K562 (cell line): ENCODE data around the gene MICAL2. TPM values are rescaled to one million over a fixed set of nuclear protein-coding genes. Genes with fewer than 3 reads are reported as not detected.

Experiments used
- BHLHE40 ChIP-seq: IDR thresholded peaks from 2 replicates; pipeline ENCODE4 v1.6.1; 2011; ENCODE audit warnings: low read length, improper control_type of control experiment
- CEBPG ChIP-seq, 3 experiments: fragments of 200-800 bp in 1 of 3; sonication (Bioruptor generic) in 1 of 3; sonication (generic) in 1 of 3; formaldehyde crosslinking in 1 of 3; IDR thresholded peaks in 2 of 3; conservative IDR thresholded peaks in 1 of 3; 2 replicates each; pipeline versions ENCODE4 v1.6.1 to v1.8.0; 2016 to 2022; ENCODE audit warnings: missing compliant biosample characterization in 2 of 3, missing genetic modification characterization in 2 of 3, mild to moderate bottlenecking in 1 of 3, missing genetic modification reagents in 1 of 3
- ELF4 ChIP-seq: fragments of 450-650 bp; formaldehyde crosslinking; IDR thresholded peaks from 2 replicates; pipeline ENCODE4 v1.4.0; 2022; ENCODE audit warnings: missing genetic modification characterization
- ESRRA ChIP-seq: fragments of 450-650 bp; IDR thresholded peaks from 2 replicates; pipeline ENCODE4 v1.6.1; 2014; ENCODE audit warnings: low read depth, mild to moderate bottlenecking, moderate library complexity, borderline replicate concordance
- JUND ChIP-seq, 2 experiments: IDR thresholded peaks; 2 replicates in 1 of 2; 3 replicates in 1 of 2; pipeline ENCODE4 v1.6.1; 2011; ENCODE audit warnings: borderline replicate concordance in 2 of 2, low read depth in 2 of 2, low read length in 2 of 2, improper control_type of control experiment in 1 of 2, missing biosample characterization in 1 of 2, missing genetic modification characterization in 1 of 2, missing genetic modification reagents in 1 of 2
- KHSRP ChIP-seq: fragments of 450-650 bp; IDR thresholded peaks from 2 replicates; pipeline ENCODE4 v1.6.1; 2017
- MTA2 ChIP-seq: fragments of 450-650 bp; IDR thresholded peaks from 2 replicates; pipeline ENCODE4 v1.6.1; 2016; ENCODE audit warnings: low read depth
- NCOA1 ChIP-seq: fragments of 450-650 bp; IDR thresholded peaks from 2 replicates; pipeline ENCODE4 v1.6.1; 2016; ENCODE audit warnings: low read depth
- NR1H2 ChIP-seq: sonication (generic); formaldehyde crosslinking; IDR thresholded peaks from 2 replicates; pipeline ENCODE4 v1.4.0; 2020; ENCODE audit warnings: mild to moderate bottlenecking, missing genetic modification reagents
- RNF219 ChIP-seq: fragments of 250-450 bp; sonication (Bioruptor Pico); IDR thresholded peaks from 2 replicates; pipeline ENCODE4 v1.5.0; 2022; ENCODE audit warnings: mild to moderate bottlenecking
- TRIM24 ChIP-seq, 2 experiments: fragments of 450-650 bp; IDR thresholded peaks; 2 replicates each; pipeline ENCODE4 v1.6.1; 2016
- XRCC4 ChIP-seq: IDR thresholded peaks from one replicate; pipeline ENCODE4 v1.6.1; 2011; ENCODE audit not compliant: insufficient read depth, insufficient read length; ENCODE audit errors: extremely low read depth
- YY1 ChIP-seq, 3 experiments: IDR thresholded peaks; 2 replicates each; pipeline ENCODE4 v1.6.1; 2011; ENCODE audit warnings: low read length in 2 of 3, mild to moderate bottlenecking in 2 of 3, moderate library complexity in 2 of 3, borderline replicate concordance in 1 of 3, control low read depth in 1 of 3, low read depth in 1 of 3; ENCODE audit not compliant: insufficient read depth in 3 of 3, insufficient replicate concordance in 2 of 3, control insufficient read depth in 1 of 3, insufficient read length in 1 of 3; ENCODE audit errors: extremely low read depth in 1 of 3
- ZFP36 ChIP-seq: fragments of 150-350 bp; IDR thresholded peaks from 2 replicates; pipeline ENCODE4 v1.6.1; 2018; ENCODE audit warnings: low read length, low read depth; ENCODE audit not compliant: partially characterized antibody
- ZKSCAN1 ChIP-seq: fragments of 150-350 bp; IDR thresholded peaks from 2 replicates; pipeline ENCODE4 v1.6.1; 2016; ENCODE audit warnings: low read depth, low read length
- ZNF24 ChIP-seq: fragments of 450-650 bp; IDR thresholded peaks from 2 replicates; pipeline ENCODE4 v1.6.1; 2016
- ZNF511 ChIP-seq: sonication (generic); formaldehyde crosslinking; IDR thresholded peaks from 2 replicates; pipeline ENCODE4 v1.8.0; 2022; ENCODE audit warnings: mild to moderate bottlenecking, missing genetic modification reagents
- polyA plus RNA-seq, 8 experiments: library from polyadenylated mRNA; depleted of rRNA in 4 of 8; stranded (reverse) in 5 of 8; unstranded in 3 of 8; fragments of >200 nt; fragmentation: Nextera tagmentation in 2 of 8; fragmentation: Illumina TruSeq in 1 of 8; extraction: Ambion mirVana in 2 of 8; extraction: Trizol in 1 of 8; gene quantifications; 2 replicates each; pipeline versions ENCODE4 v1.2.1 to v1.2.3, GENCODE V29; 2011 to 2014; ENCODE audit warnings: inconsistent platforms in 1 of 8, missing spikeins in 1 of 8
- total RNA-seq, 7 experiments: library from RNA; depleted of rRNA in 6 of 7; stranded (reverse); fragments of >200 nt in 6 of 7; fragmentation: Illumina TruSeq in 2 of 7; extraction: Trizol in 2 of 7; gene quantifications; 2 replicates each; pipeline versions ENCODE4 v1.2.1 to v1.2.3, GENCODE V29; 2011 to 2021; ENCODE audit warnings: low replicate concordance in 1 of 7
- TF ChIP-seq, protein P1 (sequence below), 3 experiments: fragments of 200-800 bp in 1 of 3; fragments of 250-450 bp in 1 of 3; fragments of 450-650 bp in 1 of 3; sonication (Bioruptor Pico) in 1 of 3; sonication (Bioruptor generic) in 1 of 3; formaldehyde crosslinking in 1 of 3; IDR thresholded peaks; 2 replicates each; pipeline versions ENCODE4 v1.6.1 to v1.8.0; 2016 to 2022; ENCODE audit warnings: mild to moderate bottlenecking in 2 of 3, missing genetic modification characterization in 2 of 3, missing compliant biosample characterization in 1 of 3, moderate library complexity in 1 of 3
- TF ChIP-seq, protein P2 (sequence below): sonication (generic); formaldehyde crosslinking; IDR thresholded peaks from 2 replicates; pipeline ENCODE4 v1.8.1; 2023; ENCODE audit warnings: mild to moderate bottlenecking, missing genetic modification reagents, moderate library complexity

Gene MICAL2
- total and polyA plus RNA-seq, 9 of the 15 experiments (the other 6 are each of a cell fraction or from before 2014, with no cell fraction given), result 4.7 to 64.2 (median 33.6) TPM

GRCh38 chr11:12126344-12127019 is 16.1 kb downstream of the MICAL2 start (continued):
- TF ChIP-seq YY1 (IDR thresholded peaks at IDR 0.05; ENCODE audit: borderline replicate concordance in 1 of 3, control insufficient read depth in 1 of 3, extremely low read depth in 1 of 3, insufficient read depth in 3 of 3, insufficient read length in 1 of 3, insufficient replicate concordance in 2 of 3, low read depth in 1 of 3, low read length in 2 of 3), result no peak
- 0 out of 2 replicates have a peak, but pooled peaks have one; percentile 21 for TF ChIP-seq ELF4 (CRISPR knock-in tag)
- no peak for TF ChIP-seq NCOA1
- TF ChIP-seq, protein P1, sequence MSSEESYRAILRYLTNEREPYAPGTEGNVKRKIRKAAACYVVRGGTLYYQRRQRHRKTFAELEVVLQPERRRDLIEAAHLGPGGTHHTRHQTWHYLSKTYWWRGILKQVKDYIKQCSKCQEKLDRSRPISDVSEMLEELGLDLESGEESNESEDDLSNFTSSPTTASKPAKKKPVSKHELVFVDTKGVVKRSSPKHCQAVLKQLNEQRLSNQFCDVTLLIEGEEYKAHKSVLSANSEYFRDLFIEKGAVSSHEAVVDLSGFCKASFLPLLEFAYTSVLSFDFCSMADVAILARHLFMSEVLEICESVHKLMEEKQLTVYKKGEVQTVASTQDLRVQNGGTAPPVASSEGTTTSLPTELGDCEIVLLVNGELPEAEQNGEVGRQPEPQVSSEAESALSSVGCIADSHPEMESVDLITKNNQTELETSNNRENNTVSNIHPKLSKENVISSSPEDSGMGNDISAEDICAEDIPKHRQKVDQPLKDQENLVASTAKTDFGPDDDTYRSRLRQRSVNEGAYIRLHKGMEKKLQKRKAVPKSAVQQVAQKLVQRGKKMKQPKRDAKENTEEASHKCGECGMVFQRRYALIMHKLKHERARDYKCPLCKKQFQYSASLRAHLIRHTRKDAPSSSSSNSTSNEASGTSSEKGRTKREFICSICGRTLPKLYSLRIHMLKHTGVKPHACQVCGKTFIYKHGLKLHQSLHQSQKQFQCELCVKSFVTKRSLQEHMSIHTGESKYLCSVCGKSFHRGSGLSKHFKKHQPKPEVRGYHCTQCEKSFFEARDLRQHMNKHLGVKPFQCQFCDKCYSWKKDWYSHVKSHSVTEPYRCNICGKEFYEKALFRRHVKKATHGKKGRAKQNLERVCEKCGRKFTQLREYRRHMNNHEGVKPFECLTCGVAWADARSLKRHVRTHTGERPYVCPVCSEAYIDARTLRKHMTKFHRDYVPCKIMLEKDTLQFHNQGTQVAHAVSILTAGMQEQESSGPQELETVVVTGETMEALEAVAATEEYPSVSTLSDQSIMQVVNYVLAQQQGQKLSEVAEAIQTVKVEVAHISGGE (CRISPR knock-in tag; IDR thresholded peaks at IDR 0.05), result no peak
- no peak for TF ChIP-seq KHSRP
- TF ChIP-seq ESRRA, result peak; percentile 16; the same call in 1 of the 2 replicates
- TF ChIP-seq XRCC4, result no peak
- 0 out of 4 replicates have a peak, but pooled peaks of 1 of the 2 experiments have one; percentile 38 for TF ChIP-seq TRIM24 (IDR thresholded peaks at IDR 0.05)
- peak; percentile 36; the same call in 1 of the 2 replicates for TF ChIP-seq JUND (IDR thresholded peaks at IDR 0.05; ENCODE audit: borderline replicate concordance, low read depth, low read length)
- TF ChIP-seq JUND (tag; IDR thresholded peaks at IDR 0.05; ENCODE audit: borderline replicate concordance, low read depth, low read length), result no peak; the same call in 2 of the 3 replicates
- TF ChIP-seq RNF219, result no peak
- TF ChIP-seq ZNF24, result no peak
- TF ChIP-seq ZKSCAN1, result peak; percentile 89
- no peak for TF ChIP-seq BHLHE40
- no peak; the same call in 1 of the 2 replicates for TF ChIP-seq CEBPG (CRISPR knock-in tag; IDR thresholded peaks at IDR 0.05)
- peak; percentile 76 to 89 for TF ChIP-seq CEBPG (tag; conservative IDR thresholded peaks at IDR 0.05 in 1 of 2, IDR thresholded peaks at IDR 0.05 in 1 of 2)
- peak; percentile 99 for TF ChIP-seq ZFP36
- no peak for TF ChIP-seq ZNF511 (CRISPR knock-in tag)
- no peak for TF ChIP-seq MTA2
- TF ChIP-seq, protein P2, sequence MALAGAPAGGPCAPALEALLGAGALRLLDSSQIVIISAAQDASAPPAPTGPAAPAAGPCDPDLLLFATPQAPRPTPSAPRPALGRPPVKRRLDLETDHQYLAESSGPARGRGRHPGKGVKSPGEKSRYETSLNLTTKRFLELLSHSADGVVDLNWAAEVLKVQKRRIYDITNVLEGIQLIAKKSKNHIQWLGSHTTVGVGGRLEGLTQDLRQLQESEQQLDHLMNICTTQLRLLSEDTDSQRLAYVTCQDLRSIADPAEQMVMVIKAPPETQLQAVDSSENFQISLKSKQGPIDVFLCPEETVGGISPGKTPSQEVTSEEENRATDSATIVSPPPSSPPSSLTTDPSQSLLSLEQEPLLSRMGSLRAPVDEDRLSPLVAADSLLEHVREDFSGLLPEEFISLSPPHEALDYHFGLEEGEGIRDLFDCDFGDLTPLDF (CRISPR knock-in tag), result no peak
- no peak for TF ChIP-seq NR1H2
